HG03442 (cell line): ENCODE measurements around the gene MTCH2.
"Not testable (repeated sequence)": the region's sequence is repeated elsewhere in the genome, so short reads cannot be mapped to it uniquely, and the experiment has no call there.

ENCODE experiments used
- ATAC-seq: cut with Tn5 transposase; IDR thresholded peaks from one replicate; pipeline ENCODE4 v1.9.1; 2021; ENCODE audit warnings: mild to moderate bottlenecking, moderate library complexity; ENCODE audit not compliant: unreplicated experiment

Gene MTCH2

GRCh38 chr11:47642099-47642855 lies at the start of gene MTCH2:
MTCH2 (minus strand) TSS chr11:47642559; CDS start chr11:47642465, 94 bp downstream.
- ATAC-seq = peak; percentile 88

GRCh38 chr11:47691979-47692378 lies 49.6 kb upstream of the MTCH2 start:
- ATAC-seq = no peak

GRCh38 chr11:47689480-47689879 lies 47.1 kb upstream of the MTCH2 start:
- no peak for ATAC-seq

GRCh38 chr11:47688991-47689390 lies 46.6 kb upstream of the MTCH2 start:
- ATAC-seq = no peak

GRCh38 chr11:47688111-47688510 lies 45.8 kb upstream of the MTCH2 start:
- no peak for ATAC-seq

- not testable (repeated sequence) for ATAC-seq
These were observed 44.3 kb upstream of the MTCH2 start for GRCh38 chr11:47686704-47687103.

GRCh38 chr11:47686151-47686550 lies 43.8 kb upstream of the MTCH2 start:
- ATAC-seq = no peak

- no peak for ATAC-seq
These were observed 33.5 kb upstream of the MTCH2 start for GRCh38 chr11:47675851-47676250.

GRCh38 chr11:47672283-47672730 lies 29.9 kb upstream of the MTCH2 start:
- no peak for ATAC-seq

- no peak for ATAC-seq
These were observed 27.5 kb upstream of the MTCH2 start for GRCh38 chr11:47669856-47670255.

- ATAC-seq = no peak
These were observed 26.3 kb upstream of the MTCH2 start for GRCh38 chr11:47668665-47669064.

GRCh38 chr11:47667555-47667954 lies 25.2 kb upstream of the MTCH2 start:
- ATAC-seq = no peak

- ATAC-seq = no peak
These were observed 24.8 kb upstream of the MTCH2 start for GRCh38 chr11:47667135-47667534.

- ATAC-seq = not testable (repeated sequence)
These were observed 22.6 kb upstream of the MTCH2 start for GRCh38 chr11:47664936-47665335.

- no peak for ATAC-seq
These were observed 18.9 kb upstream of the MTCH2 start for GRCh38 chr11:47661245-47661644.

GRCh38 chr11:47659276-47659675 lies 16.9 kb upstream of the MTCH2 start:
- no peak for ATAC-seq

- no peak for ATAC-seq
These were observed 14.0 kb upstream of the MTCH2 start for GRCh38 chr11:47656260-47656885.

- no peak for ATAC-seq
These were observed 9.6 kb upstream of the MTCH2 start for GRCh38 chr11:47651818-47652469.

GRCh38 chr11:47649276-47649675 lies 6.9 kb upstream of the MTCH2 start:
- no peak for ATAC-seq

GRCh38 chr11:47646019-47646418 lies 3.7 kb upstream of the MTCH2 start:
- ATAC-seq = no peak

- no peak for ATAC-seq
These were observed 3.1 kb upstream of the MTCH2 start for GRCh38 chr11:47645500-47645899.

GRCh38 chr11:47641600-47642098 lies 710 bp downstream of the MTCH2 start:
- no peak for ATAC-seq
